K562 (cell line): ENCODE results near the gene CERS6. TPM values are rescaled to one million over a fixed set of nuclear protein-coding genes. Genes with fewer than 3 reads are reported as not detected.

ENCODE experiments used
- ATAC-seq: fragments of 200-7000 bp; cut with Tn5 transposase; 3 replicates; pipeline ENCODE4 v1.9.1; 2020; ENCODE audit warnings: moderate library complexity
- BruUV-seq: library from RNA; stranded (reverse); fragments of 400-500 nt; replicated peaks from 2 replicates; lab custom pipeline; 2021; lab: Mats Ljungman, UMichigan
- CTCF ChIA-PET: fragments of 300-600 bp; formaldehyde crosslinking; extraction: SDS; loops from one replicate; lab custom pipeline; 2021; ENCODE audit warnings: low intra/inter-chr PET ratio; lab: Yijun Ruan, JAX
- POLR2A ChIA-PET: fragments of 300-600, 350-650 bp; sonication (Branson Sonifier 250); formaldehyde crosslinking; extraction: SDS; loops from one replicate; lab custom pipeline; 2021; ENCODE audit warnings: antibody characterized with exemption, inconsistent platforms; lab: Yijun Ruan, JAX
- DNase-seq, 4 experiments: peaks; one replicate each; pipeline versions ENCODE4 v3.0.0 to v3.0.0-alpha.2; 2011 to 2018; ENCODE audit warnings: low spot score in 3 of 4, mixed read lengths in 3 of 4; ENCODE audit errors: extremely low read depth in 1 of 4
- FAIRE-seq: peaks from 2 replicates; lab custom pipeline; 2011; peaks lifted over from hg19 to GRCh38; lab: Jason Lieb, UNC
- H2AFZ ChIP-seq: 2 replicates; pipeline ENCODE4 v1.6.0; 2011; ENCODE audit warnings: low read depth, low read length, control low read depth, inconsistent platforms
- H3K27ac ChIP-seq: fragments of 200-600 bp; 3 replicates; pipeline ENCODE4 v1.8.0; 2011; ENCODE audit warnings: low read depth, mild to moderate bottlenecking, control low read depth, inconsistent platforms, low read length, moderate library complexity, mixed read lengths; ENCODE audit errors: extremely low read depth
- H3K27me3 ChIP-seq, 2 experiments: fragments of 300-600 bp in 1 of 2; 2 replicates in 1 of 2; 3 replicates in 1 of 2; pipeline versions ENCODE4 v1.6.0 to v1.8.0; 2011; ENCODE audit warnings: inconsistent platforms in 2 of 2, low read length in 2 of 2, mild to moderate bottlenecking in 1 of 2, mixed read lengths in 1 of 2, moderate library complexity in 1 of 2; ENCODE audit not compliant: control insufficient read depth in 2 of 2, insufficient read depth in 2 of 2
- H3K36me3 ChIP-seq: fragments of 300-600 bp; 3 replicates; pipeline ENCODE4 v1.8.0; 2011; ENCODE audit warnings: mild to moderate bottlenecking, low read length, inconsistent platforms; ENCODE audit not compliant: control insufficient read depth, insufficient read depth
- H3K4me1 ChIP-seq, 2 experiments: fragments of 200-600 bp in 1 of 2; replicated peaks in 1 of 2; 2 replicates in 1 of 2; 3 replicates in 1 of 2; pipeline versions ENCODE4 v1.5.1 to v1.8.0; 2011; ENCODE audit warnings: inconsistent platforms in 2 of 2, low read length in 2 of 2, mild to moderate bottlenecking in 1 of 2, mixed read lengths in 1 of 2, moderate library complexity in 1 of 2; ENCODE audit not compliant: control insufficient read depth in 2 of 2, insufficient read depth in 2 of 2
- H3K4me2 ChIP-seq: 2 replicates; pipeline ENCODE4 v1.6.1; 2011; ENCODE audit warnings: low read length, control low read depth, inconsistent platforms, mixed read lengths; ENCODE audit not compliant: insufficient read depth
- H3K4me3 ChIP-seq: fragments of 200-600 bp; sonication (generic), shearing (Covaris generic); 2 replicates; pipeline ENCODE4 v1.5.1; 2016; ENCODE audit warnings: control low read depth, inconsistent platforms
- H3K79me2 ChIP-seq: fragments of 200-600 bp; 3 replicates; pipeline ENCODE4 v1.8.0; 2011; ENCODE audit warnings: low read length, inconsistent platforms; ENCODE audit not compliant: control insufficient read depth, insufficient read depth
- H3K9ac ChIP-seq, 2 experiments: 2 replicates each; pipeline versions ENCODE4 v1.6.0 to v1.6.1; 2011; ENCODE audit warnings: low read depth in 2 of 2, low read length in 2 of 2, control low read depth in 1 of 2, inconsistent platforms in 1 of 2, mild to moderate bottlenecking in 1 of 2, mixed read lengths in 1 of 2; ENCODE audit not compliant: insufficient read depth in 1 of 2
- H3K9me1 ChIP-seq: one replicate; pipeline ENCODE4 v1.6.0; 2011; ENCODE audit warnings: inconsistent platforms, mild to moderate bottlenecking, low read length, moderate library complexity; ENCODE audit not compliant: control insufficient read depth, insufficient read depth
- H3K9me3 ChIP-seq: replicated peaks from 2 replicates; pipeline ENCODE4 v1.5.1; 2011; ENCODE audit warnings: low read depth, low read length, inconsistent platforms; ENCODE audit not compliant: control insufficient read depth, insufficient read depth
- H4K20me1 ChIP-seq: replicated peaks from 2 replicates; pipeline ENCODE4 v1.6.1; 2011; ENCODE audit warnings: low read length, inconsistent platforms, mixed read lengths; ENCODE audit not compliant: control insufficient read depth, insufficient read depth
- CBFA2T3 ChIP-seq: fragments of 450-650 bp; IDR thresholded peaks from 2 replicates; pipeline ENCODE4 v1.6.1; 2017
- CBFB ChIP-seq: sonication (generic); formaldehyde crosslinking; IDR thresholded peaks from 2 replicates; pipeline ENCODE4 v1.4.0; 2020; ENCODE audit warnings: mild to moderate bottlenecking, missing genetic modification reagents
- CCNT2 ChIP-seq: IDR thresholded peaks from 2 replicates; pipeline ENCODE4 v1.6.1; 2011; ENCODE audit warnings: borderline replicate concordance, low read depth, mild to moderate bottlenecking, moderate library complexity, mixed read lengths, low read length; ENCODE audit not compliant: insufficient read length; ENCODE audit errors: extremely low read depth
- DACH1 ChIP-seq: fragments of 450-650 bp; IDR thresholded peaks from 2 replicates; pipeline ENCODE4 v1.6.1; 2018; ENCODE audit not compliant: partially characterized antibody
- KAT2B ChIP-seq: IDR thresholded peaks from one replicate; pipeline ENCODE4 v1.6.1; 2012; ENCODE audit warnings: low read depth, mild to moderate bottlenecking, control low read depth, inconsistent platforms, low read length, moderate library complexity
- KDM5B ChIP-seq: fragments of 200-600 bp; sonication (generic); IDR thresholded peaks from 2 replicates; pipeline ENCODE4 v1.6.1; 2012; ENCODE audit warnings: low read depth, mild to moderate bottlenecking, moderate library complexity, low read length, control low read depth, inconsistent platforms; ENCODE audit not compliant: insufficient replicate concordance
- PHB2 ChIP-seq: fragments of 450-650 bp; IDR thresholded peaks from 2 replicates; pipeline ENCODE4 v1.6.1; 2017; ENCODE audit warnings: low read depth
- PML ChIP-seq: IDR thresholded peaks from 2 replicates; pipeline ENCODE4 v1.6.1; 2012; ENCODE audit warnings: low read length, inconsistent platforms
- RAD51 ChIP-seq: fragments of 450-650 bp; IDR thresholded peaks from 2 replicates; pipeline ENCODE4 v1.7.1; 2016; ENCODE audit warnings: low read depth, mild to moderate bottlenecking, borderline replicate concordance
- TEAD4 ChIP-seq, 2 experiments: sonication (generic) in 1 of 2; formaldehyde crosslinking in 1 of 2; IDR thresholded peaks; 2 replicates each; pipeline versions ENCODE4 v1.6.1 to v1.8.0; 2012 to 2022; ENCODE audit warnings: borderline replicate concordance in 1 of 2, inconsistent platforms in 1 of 2, low read length in 1 of 2, mild to moderate bottlenecking in 1 of 2, missing genetic modification reagents in 1 of 2
- XRCC3 ChIP-seq: fragments of 450-650 bp; IDR thresholded peaks from 2 replicates; pipeline ENCODE4 v1.6.1; 2017; ENCODE audit warnings: mild to moderate bottlenecking, moderate library complexity
- ZFP30 ChIP-seq: fragments of 250-450 bp; sonication (Bioruptor Pico); IDR thresholded peaks from 2 replicates; pipeline ENCODE4 v1.8.0; 2022; ENCODE audit warnings: moderate library complexity, mild to moderate bottlenecking, inconsistent platforms, borderline replicate concordance
- ZNF184 ChIP-seq: sonication (generic); formaldehyde crosslinking; IDR thresholded peaks from 2 replicates; pipeline ENCODE4 v1.5.0; 2020; ENCODE audit warnings: missing genetic modification reagents
- ZNF77 ChIP-seq: fragments of 250-450 bp; sonication (Bioruptor Pico); IDR thresholded peaks from 2 replicates; pipeline ENCODE4 v1.5.0; 2020
- ZNF79 ChIP-seq: fragments of 250-450 bp; sonication (Bioruptor Pico); IDR thresholded peaks from 2 replicates; pipeline ENCODE4 v1.4.0; 2020; ENCODE audit warnings: low read depth, mild to moderate bottlenecking, moderate library complexity
- WGBS: fragments of 100-300 bp; shearing (Covaris generic); methylation state at CpG from one replicate; pipeline ENCODE4 v1.1.6; 2016; ENCODE audit warnings: low coverage, mixed read lengths; ENCODE audit not compliant: insufficient coverage; ENCODE audit errors: missing lambda C conversion rate; 5-methylcytosine and 5-hydroxymethylcytosine counted together
- in situ Hi-C: fragments of 300-500 bp; cut with MboI; formaldehyde crosslinking; loops from 4 replicates; pipeline ENCODE4 v1.15.0; 2018; ENCODE audit warnings: inconsistent platforms, mixed read lengths
- intact Hi-C: fragments of 100-400 bp; cut with micrococcal nuclease; formaldehyde crosslinking; loops from 2 replicates; pipeline ENCODE4 v1.14.2; 2022
- polyA plus RNA-seq, 8 experiments: library from polyadenylated mRNA; depleted of rRNA in 4 of 8; stranded (reverse) in 5 of 8; unstranded in 3 of 8; fragments of >200 nt; fragmentation: Nextera tagmentation in 2 of 8; fragmentation: Illumina TruSeq in 1 of 8; extraction: Ambion mirVana in 2 of 8; extraction: Trizol in 1 of 8; gene quantifications; 2 replicates each; pipeline versions ENCODE4 v1.2.1 to v1.2.3, GENCODE V29; 2011 to 2014; ENCODE audit warnings: inconsistent platforms in 1 of 8, missing spikeins in 1 of 8
- total RNA-seq, 7 experiments: library from RNA; depleted of rRNA in 6 of 7; stranded (reverse); fragments of >200 nt in 6 of 7; fragmentation: Illumina TruSeq in 2 of 7; extraction: Trizol in 2 of 7; gene quantifications; 2 replicates each; pipeline versions ENCODE4 v1.2.1 to v1.2.3, GENCODE V29; 2011 to 2021; ENCODE audit warnings: low replicate concordance in 1 of 7
- TF ChIP-seq, protein P1 (sequence below): sonication (generic); formaldehyde crosslinking; IDR thresholded peaks from 2 replicates; pipeline ENCODE4 v1.9.0; 2022; ENCODE audit warnings: mild to moderate bottlenecking, missing genetic modification reagents

CERS6 gene
- total and polyA plus RNA-seq, 9 of the 15 experiments (the other 6 are each of a cell fraction or from before 2014, with no cell fraction given): 1.6 to 13.6 (median 11.4) TPM

DNA sequence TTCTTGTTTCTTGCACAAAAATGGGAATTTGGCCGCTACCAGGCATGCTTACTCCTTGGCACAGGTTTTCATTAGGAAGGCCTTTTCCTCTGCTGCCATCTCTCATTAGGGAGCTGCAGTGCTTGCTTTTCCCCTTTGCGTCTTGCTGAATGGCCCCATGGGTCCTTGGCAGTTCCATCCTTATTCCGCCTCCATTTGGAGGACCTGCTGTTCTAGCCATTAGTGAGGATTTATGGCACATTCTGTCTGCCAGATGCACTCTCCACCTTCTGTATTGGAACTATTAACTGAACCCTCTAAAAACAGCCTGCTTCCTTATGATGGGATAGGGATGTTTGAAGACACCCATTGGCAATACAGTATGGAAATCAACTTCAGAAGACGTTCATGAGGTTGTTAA lies 242.9 kb downstream of the CERS6 start:
- POLR2A ChIA-PET: interaction anchor here (1.0 to 2.6 kb wide), 2 partner anchors 11 to 39 kb away, joined by 3 to 8 read pairs; no protein-coding TSS in a partner anchor
- H3K27me3 ChIP-seq: no peaks in the 10 kb centered on the region

More for the DNA sequence above, 242.9 kb downstream of the CERS6 start:
- Histone ChIP-seq H3K9ac (no peak overlapping the region), H2AFZ (no peak overlapping the region), H3K4me2 (no peak overlapping the region), H3K9me3 (no peaks in the 10 kb centered on the region), H4K20me1 (no peaks in the 10 kb centered on the region), H3K27ac (no peak overlapping the region), H3K36me3 (peaks cover 3% of the 10 kb centered on the region; the same call in 2 of the 3 replicates), H3K4me1 (no peaks in the 10 kb centered on the region), H3K9me1 (no peaks in the 10 kb centered on the region), H3K4me3 (no peak overlapping the region), H3K79me2 (no peaks in the 10 kb centered on the region)
- BruUV-seq: no TSS peak
- TF ChIP-seq ZNF184 (CRISPR knock-in tag): no peak
- TF ChIP-seq KAT2B: no peak
- TF ChIP-seq ZFP30 (CRISPR knock-in tag): no peak
- TF ChIP-seq CBFA2T3: no peak
- TF ChIP-seq, protein P1, sequence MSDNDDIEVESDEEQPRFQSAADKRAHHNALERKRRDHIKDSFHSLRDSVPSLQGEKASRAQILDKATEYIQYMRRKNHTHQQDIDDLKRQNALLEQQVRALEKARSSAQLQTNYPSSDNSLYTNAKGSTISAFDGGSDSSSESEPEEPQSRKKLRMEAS (CRISPR knock-in tag): no peak
- TF ChIP-seq PML: no peak
- no peak for TF ChIP-seq CCNT2
- TF ChIP-seq XRCC3: no peak
- no peak for TF ChIP-seq TEAD4 (IDR thresholded peaks at IDR 0.05; ENCODE audit: low read length)
- no peak for TF ChIP-seq TEAD4 (CRISPR knock-in tag; IDR thresholded peaks at IDR 0.05; ENCODE audit: borderline replicate concordance)
- TF ChIP-seq RAD51: no peak
- no peak for TF ChIP-seq ZNF77 (CRISPR knock-in tag)
- no peak for TF ChIP-seq CBFB (CRISPR knock-in tag)
- no peak for TF ChIP-seq KDM5B
- no peak for TF ChIP-seq PHB2
- TF ChIP-seq DACH1: no peak
- no peak for TF ChIP-seq ZNF79 (CRISPR knock-in tag)
- no peak for ATAC-seq
- FAIRE-seq: no peak
- intact Hi-C loops: no loop called here
- in situ Hi-C loops: no loop called here
- 63% methylated on average over 4 of the region's 4 CpGs for WGBS
- CTCF ChIA-PET: no interaction called here
- no peak for DNase-seq
